HepG2 (cell line): ENCODE results near the gene TMEM131L. TPM values are rescaled to one million over a fixed set of nuclear protein-coding genes. Genes with fewer than 3 reads are reported as not detected.

Experiments
- ATAC-seq: fragments of 200-7000 bp; cut with Tn5 transposase; 3 replicates; pipeline ENCODE4 v1.9.1; 2020; ENCODE audit warnings: mild to moderate bottlenecking, moderate library complexity
- BruUV-seq: library from RNA; stranded (reverse); fragments of 400-500 nt; replicated peaks from 2 replicates; lab custom pipeline; 2021; lab: Mats Ljungman, UMichigan
- CTCF ChIA-PET: fragments of 300-600 bp; formaldehyde crosslinking; extraction: SDS; loops from one replicate; lab custom pipeline; 2021; ENCODE audit warnings: low total read pairs, inconsistent platforms, low intra/inter-chr PET ratio; lab: Yijun Ruan, JAX
- POLR2A ChIA-PET: fragments of 350-600 bp; sonication (Branson Sonifier 250); formaldehyde crosslinking; loops from one replicate; lab custom pipeline; 2020; ENCODE audit warnings: antibody characterized with exemption, inconsistent platforms; lab: Yijun Ruan, JAX
- DNase-seq: peaks from one replicate; pipeline ENCODE4 v3.0.0-alpha.2; 2015; ENCODE audit warnings: low spot score
- FAIRE-seq: peaks from 3 replicates; lab custom pipeline; 2011; peaks lifted over from hg19 to GRCh38; lab: Jason Lieb, UNC
- H2AFZ ChIP-seq: one replicate; pipeline ENCODE4 v1.6.1; 2011; ENCODE audit warnings: low read length, inconsistent platforms
- H3K27ac ChIP-seq: fragments of 300-600 bp; 3 replicates; pipeline ENCODE4 v1.8.0; 2011; ENCODE audit warnings: mixed run types, mild to moderate bottlenecking, mixed read lengths, low read length, inconsistent platforms; ENCODE audit not compliant: insufficient read depth; ENCODE audit errors: extremely low read length
- H3K27me3 ChIP-seq, 2 experiments: fragments of 200-600 bp in 1 of 2; 2 replicates in 1 of 2; 3 replicates in 1 of 2; pipeline versions ENCODE4 v1.6.0 to v1.8.0; 2011; ENCODE audit warnings: low read length in 2 of 2, mild to moderate bottlenecking in 2 of 2, moderate library complexity in 2 of 2, inconsistent platforms in 1 of 2; ENCODE audit not compliant: insufficient read depth in 2 of 2, control insufficient read depth in 1 of 2
- H3K36me3 ChIP-seq, 2 experiments: fragments of 200-600 bp in 1 of 2; replicated peaks in 1 of 2; 2 replicates in 1 of 2; 3 replicates in 1 of 2; pipeline versions ENCODE4 v1.5.1 to v1.8.0; 2011; ENCODE audit warnings: low read length in 2 of 2, inconsistent platforms in 1 of 2; ENCODE audit not compliant: insufficient read depth in 2 of 2, control insufficient read depth in 1 of 2
- H3K4me1 ChIP-seq: 2 replicates; pipeline ENCODE4 v1.5.1; 2012; ENCODE audit warnings: low read length, inconsistent platforms; ENCODE audit not compliant: insufficient read depth
- H3K4me2 ChIP-seq: 2 replicates; pipeline ENCODE4 v1.6.0; 2011; ENCODE audit warnings: low read depth, low read length, inconsistent platforms
- H3K4me3 ChIP-seq, 3 experiments: fragments of 200-600 bp in 1 of 3; sonication (generic), shearing (Covaris generic) in 1 of 3; replicated peaks in 1 of 3; 2 replicates each; pipeline ENCODE4 v1.5.1; 2011 to 2016; ENCODE audit warnings: low read length in 3 of 3, inconsistent platforms in 2 of 3, low read depth in 2 of 3, mild to moderate bottlenecking in 2 of 3, control low read depth in 1 of 3, mixed read lengths in 1 of 3; ENCODE audit not compliant: insufficient read depth in 1 of 3
- H3K79me2 ChIP-seq: one replicate; pipeline ENCODE4 v1.6.1; 2011; ENCODE audit warnings: low read length, inconsistent platforms; ENCODE audit not compliant: insufficient read depth
- H3K9ac ChIP-seq: 2 replicates; pipeline ENCODE4 v1.6.0; 2011; ENCODE audit warnings: mild to moderate bottlenecking, low read depth, low read length, inconsistent platforms; ENCODE audit not compliant: insufficient read depth
- H3K9me3 ChIP-seq: 2 replicates; pipeline ENCODE4 v1.5.1; 2012; ENCODE audit warnings: mild to moderate bottlenecking, low read length
- H4K20me1 ChIP-seq: 2 replicates; pipeline ENCODE4 v1.6.0; 2011; ENCODE audit warnings: inconsistent platforms, mild to moderate bottlenecking, low read length, moderate library complexity; ENCODE audit not compliant: insufficient read depth
- ASH2L ChIP-seq: fragments of 300-600, 200-600 bp; sonication (generic); IDR thresholded peaks from 2 replicates; pipeline ENCODE4 v1.7.0; 2017; ENCODE audit warnings: low read depth, mild to moderate bottlenecking, moderate library complexity, mixed read lengths, low read length; ENCODE audit not compliant: insufficient read length
- BCLAF1 ChIP-seq: fragments of 450-650 bp; IDR thresholded peaks from 2 replicates; pipeline ENCODE4 v1.6.1; 2017; ENCODE audit warnings: mild to moderate bottlenecking
- HMGA1 ChIP-seq: sonication (generic); formaldehyde crosslinking; conservative IDR thresholded peaks from 2 replicates; pipeline ENCODE4 v1.4.0; 2020; ENCODE audit warnings: missing genetic modification reagents
- NFE2L1 ChIP-seq: sonication (generic); formaldehyde crosslinking; IDR thresholded peaks from 2 replicates; pipeline ENCODE4 v1.4.0; 2020; ENCODE audit warnings: missing genetic modification reagents, mild to moderate bottlenecking, borderline replicate concordance
- PATZ1 ChIP-seq: sonication (generic); formaldehyde crosslinking; IDR thresholded peaks from 2 replicates; pipeline ENCODE4 v1.4.0; 2020; ENCODE audit warnings: missing genetic modification reagents
- ZNF282 ChIP-seq: fragments of 450-650 bp; IDR thresholded peaks from 2 replicates; pipeline ENCODE4 v1.6.1; 2018; ENCODE audit not compliant: partially characterized antibody
- WGBS: methylation state at CpG from one replicate; pipeline ENCODE4 v1.1.6; 2017; ENCODE audit warnings: low lambda C conversion rate; 5-methylcytosine and 5-hydroxymethylcytosine counted together
- in situ Hi-C: cut with HindIII; loops from 2 replicates; pipeline ENCODE4 v1.10.0; 2017; ENCODE audit warnings: low pct_unique_long_range_greater_than_20kb; ENCODE audit not compliant: extremely low pct_ligation_motif_present
- intact Hi-C: fragments of 100-400 bp; cut with micrococcal nuclease; formaldehyde crosslinking; loops from one replicate; pipeline ENCODE4 v1.10.0; 2022; ENCODE audit not compliant: unreplicated experiment
- polyA plus RNA-seq, 8 experiments: library from polyadenylated mRNA; depleted of rRNA in 3 of 8; stranded (reverse) in 7 of 8; unstranded in 1 of 8; fragments of >200 nt; fragmentation: Illumina TruSeq in 4 of 8; extraction: Trizol in 4 of 8; gene quantifications; 2 replicates each; pipeline versions ENCODE4 v1.2.1 to v1.2.3, GENCODE V29; 2011 to 2016; ENCODE audit warnings: low read depth in 4 of 8, missing spikeins in 1 of 8, mixed read lengths in 1 of 8; ENCODE audit not compliant: insufficient read depth in 1 of 8
- total RNA-seq, 5 experiments: library from RNA; depleted of rRNA; stranded (reverse); fragments of >200 nt; fragmentation: Illumina TruSeq; extraction: Trizol; gene quantifications; 2 replicates each; pipeline ENCODE4 v1.2.3, GENCODE V29; 2016; ENCODE audit warnings: low read depth in 1 of 5
- TF ChIP-seq, protein P1 (sequence below): sonication (generic); formaldehyde crosslinking; conservative IDR thresholded peaks from 2 replicates; pipeline ENCODE4 v1.8.1; 2023; ENCODE audit warnings: missing genetic modification reagents

Gene TMEM131L
- total and polyA plus RNA-seq, 2 of the 13 experiments (the other 11 are each of a cell fraction or from before 2014, with no cell fraction given): 2.2 to 4.5 TPM

GRCh38 chr4:153420361-153420760 is 45.8 kb upstream of the TMEM131L start:
- intact Hi-C loops: no loop called here
- FAIRE-seq (no peak), DNase-seq (no peak), ATAC-seq (no peak)
- H3K4me1 ChIP-seq: no peaks in the 10 kb centered on the region
- no peak overlapping the region for H3K9ac ChIP-seq
- BruUV-seq: no TSS peak
- POLR2A ChIA-PET: no interaction called here
- no peaks in the 10 kb centered on the region for H3K36me3 ChIP-seq
- no peaks in the 10 kb centered on the region for H3K27me3 ChIP-seq
- no peaks in the 10 kb centered on the region for H3K9me3 ChIP-seq
- in situ Hi-C loops: no loop called here
- no peak overlapping the region for H3K4me2 ChIP-seq
- TF ChIP-seq HMGA1: no peak
- TF ChIP-seq ASH2L: no peak
- TF ChIP-seq PATZ1 (CRISPR knock-in tag): no peak
- TF ChIP-seq, protein P1, sequence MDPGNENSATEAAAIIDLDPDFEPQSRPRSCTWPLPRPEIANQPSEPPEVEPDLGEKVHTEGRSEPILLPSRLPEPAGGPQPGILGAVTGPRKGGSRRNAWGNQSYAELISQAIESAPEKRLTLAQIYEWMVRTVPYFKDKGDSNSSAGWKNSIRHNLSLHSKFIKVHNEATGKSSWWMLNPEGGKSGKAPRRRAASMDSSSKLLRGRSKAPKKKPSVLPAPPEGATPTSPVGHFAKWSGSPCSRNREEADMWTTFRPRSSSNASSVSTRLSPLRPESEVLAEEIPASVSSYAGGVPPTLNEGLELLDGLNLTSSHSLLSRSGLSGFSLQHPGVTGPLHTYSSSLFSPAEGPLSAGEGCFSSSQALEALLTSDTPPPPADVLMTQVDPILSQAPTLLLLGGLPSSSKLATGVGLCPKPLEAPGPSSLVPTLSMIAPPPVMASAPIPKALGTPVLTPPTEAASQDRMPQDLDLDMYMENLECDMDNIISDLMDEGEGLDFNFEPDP (CRISPR knock-in tag): no peak
- TF ChIP-seq ZNF282: no peak
- TF ChIP-seq NFE2L1 (CRISPR knock-in tag): no peak
- no peak for TF ChIP-seq BCLAF1
- H3K4me3 ChIP-seq: no peak overlapping the region
- no peaks in the 10 kb centered on the region for H4K20me1 ChIP-seq
- H3K27ac ChIP-seq: no peak overlapping the region
- CTCF ChIA-PET: no interaction called here
- H3K79me2 ChIP-seq: no peaks in the 10 kb centered on the region
- 65% methylated on average over 2 of the region's 2 CpGs for WGBS
- H2AFZ ChIP-seq: no peak overlapping the region
